Cerebellar cortex (tissue), 1 donor: ENCODE results near the gene MSANTD3.
"Not testable (repeated sequence)": the region's sequence is repeated elsewhere in the genome, so short reads cannot be mapped to it uniquely, and the experiment has no call there.

Experiments used
- DNase-seq: peaks from one replicate; pipeline ENCODE4 v3.0.0-alpha.2; 2015; ENCODE audit warnings: low spot score

MSANTD3 gene

GRCh38 chr9:100426530-100427365 is at the start of gene MSANTD3:
TSS of gene MSANTD3 (plus strand) at chr9:100427143. CDS start at chr9:100441939, 14,796 bp downstream.
- DNase-seq, result peak; percentile 51

- DNase-seq, result no peak
Measured at GRCh38 chr9:100379862-100380261, 47.1 kb upstream of the MSANTD3 start.

GRCh38 chr9:100392989-100393388 is 34.0 kb upstream of the MSANTD3 start:
- DNase-seq, result not testable (repeated sequence)

GRCh38 chr9:100394032-100394695 is 32.8 kb upstream of the MSANTD3 start:
- no peak for DNase-seq

- DNase-seq, result no peak
Measured at GRCh38 chr9:100394816-100395215, 32.1 kb upstream of the MSANTD3 start.

GRCh38 chr9:100396769-100397168 is 30.2 kb upstream of the MSANTD3 start:
- DNase-seq, result no peak

- no peak for DNase-seq
Measured at GRCh38 chr9:100397529-100398266, 29.2 kb upstream of the MSANTD3 start.

GRCh38 chr9:100401042-100401441 is 25.9 kb upstream of the MSANTD3 start:
- no peak for DNase-seq

- DNase-seq, result no peak
Measured at GRCh38 chr9:100406962-100407361, 20.0 kb upstream of the MSANTD3 start.

- no peak for DNase-seq
Measured at GRCh38 chr9:100408546-100409175, 18.3 kb upstream of the MSANTD3 start.

GRCh38 chr9:100409176-100409556 is 17.8 kb upstream of the MSANTD3 start:
- no peak for DNase-seq

GRCh38 chr9:100411472-100412283 is 15.3 kb upstream of the MSANTD3 start:
- DNase-seq, result peak; percentile 91

GRCh38 chr9:100413839-100414420 is 13.0 kb upstream of the MSANTD3 start:
- no peak for DNase-seq

GRCh38 chr9:100417815-100418214 is 9.1 kb upstream of the MSANTD3 start:
- DNase-seq, result no peak

- DNase-seq, result no peak
Measured at GRCh38 chr9:100419166-100419565, 7.8 kb upstream of the MSANTD3 start.

GRCh38 chr9:100421116-100421515 is 5.8 kb upstream of the MSANTD3 start:
- not testable (repeated sequence) for DNase-seq

- DNase-seq, result no peak
Measured at GRCh38 chr9:100425758-100426157, 1.2 kb upstream of the MSANTD3 start.

- DNase-seq, result no peak
Measured at GRCh38 chr9:100426189-100426529, 784 bp upstream of the MSANTD3 start.

- DNase-seq, result peak; percentile 90
Measured at GRCh38 chr9:100427366-100428263, 672 bp downstream of the MSANTD3 start.
